ENCODE data around the gene CDYL2.

DNA sequence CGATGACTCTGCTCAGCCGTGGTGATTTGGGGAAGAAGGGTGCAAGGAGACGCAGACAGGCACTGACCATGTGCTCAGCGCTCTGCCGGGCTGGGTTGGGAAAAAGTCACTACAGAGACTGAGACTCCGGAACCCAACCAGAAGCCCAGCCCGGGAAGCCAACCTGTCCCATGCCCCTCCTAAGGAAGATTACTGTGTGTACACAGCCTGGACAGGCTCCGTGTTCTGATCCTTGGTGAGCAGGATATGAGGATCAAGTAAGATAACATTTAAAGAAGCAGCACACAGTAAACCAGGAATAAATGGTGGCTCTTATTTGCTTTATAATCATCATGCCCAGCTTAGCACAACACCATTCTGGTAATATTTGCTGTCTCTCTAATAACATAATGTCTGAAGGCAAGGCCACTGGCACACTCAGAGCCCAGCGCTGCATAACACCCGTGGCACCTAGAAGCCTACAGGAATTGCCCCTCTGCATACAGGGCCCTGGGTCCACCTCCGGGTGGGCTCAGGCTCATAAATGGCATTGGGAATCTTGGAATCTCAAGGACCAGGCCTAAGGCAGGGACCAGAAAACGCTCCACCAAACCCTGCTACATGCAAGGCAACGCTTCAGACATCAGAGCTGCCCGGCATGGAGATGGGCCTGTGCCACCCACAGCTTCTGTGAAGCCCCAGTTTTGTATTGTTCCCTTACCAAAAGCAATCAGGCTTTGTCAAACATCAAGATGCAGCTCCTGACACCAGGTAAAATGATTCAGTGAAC lies 150.1 kb downstream of the CDYL2 start:
- TF ChIP-seq CTCF (IDR thresholded peaks at IDR 0.05; ENCODE audit: low read depth, low read length) (no peak), EZH2phosphoT487 (IDR thresholded peaks at IDR 0.05; ENCODE audit: low read depth) (no peak)
